DMS79 treated with DMSO at 0.1 percent for 48 hours (cell line): Measurements from ENCODE around the gene TRAF1.

Experiments
- DNase-seq: peaks from one replicate; lab custom pipeline; 2025; lab: John Stamatoyannopoulos, UW

The TRAF1 gene

GRCh38 chr9:120909904-120910303 lies 16.7 kb downstream of the TRAF1 start:
- no peak for DNase-seq

- DNase-seq: peak; percentile 94
Observed at GRCh38 chr9:120905315-120906164, 21.1 kb downstream of the TRAF1 start.

- DNase-seq: no peak
Observed at GRCh38 chr9:120904978-120905301, 21.7 kb downstream of the TRAF1 start.

GRCh38 chr9:120904061-120904977 lies 22.3 kb downstream of the TRAF1 start:
- peak; percentile 22 for DNase-seq

GRCh38 chr9:120902569-120903535 lies 23.7 kb downstream of the TRAF1 start:
- DNase-seq: peak; percentile 63

- DNase-seq: peak; percentile 84
Observed at GRCh38 chr9:120901755-120902568, 24.6 kb downstream of the TRAF1 start.

- no peak for DNase-seq
Observed at GRCh38 chr9:120900824-120901223, 25.8 kb downstream of the TRAF1 start.

GRCh38 chr9:120899490-120900068 lies 27.0 kb downstream of the TRAF1 start:
- DNase-seq: no peak

GRCh38 chr9:120898396-120898795 lies 28.2 kb downstream of the TRAF1 start:
- no peak for DNase-seq

- DNase-seq: no peak
Observed at GRCh38 chr9:120895951-120896350, 30.6 kb downstream of the TRAF1 start.

- DNase-seq: no peak
Observed at GRCh38 chr9:120894321-120895148, 32.1 kb downstream of the TRAF1 start.

GRCh38 chr9:120893611-120894307 lies 32.8 kb downstream of the TRAF1 start:
- DNase-seq: no peak

- peak; percentile 93 for DNase-seq
Observed at GRCh38 chr9:120892748-120893610, 33.6 kb downstream of the TRAF1 start.

GRCh38 chr9:120891884-120892747 lies 34.5 kb downstream of the TRAF1 start:
- DNase-seq: peak; percentile 73

GRCh38 chr9:120891245-120891883 lies 35.2 kb downstream of the TRAF1 start:
- DNase-seq: peak; percentile 62
